Measurements from ENCODE around the gene RUSC1.

RUSC1 gene

GRCh38 chr1:155307247-155307740 lies 13.4 kb upstream of the RUSC1 start:
- peak; percentile 43 for TF ChIP-seq CTCF (IDR thresholded peaks at IDR 0.05; ENCODE audit: insufficient read depth, missing control alignments)
- no peak for DNase-seq (ENCODE audit: insufficient read length, low spot score)
- FAIRE-seq, result no peak

GRCh38 chr1:155308493-155309422 lies 11.9 kb upstream of the RUSC1 start, which contains the start of gene FDPS:
TSS of gene FDPS (plus strand) at chr1:155308866. CDS start at chr1:155309790, 924 bp downstream.
- DNase-seq (ENCODE audit: insufficient read length, low spot score) (peak; percentile 96), FAIRE-seq (peak; percentile 91)
- no peak for TF ChIP-seq CTCF (IDR thresholded peaks at IDR 0.05; ENCODE audit: insufficient read depth, missing control alignments)

GRCh38 chr1:155309423-155310021 lies 11.2 kb upstream of the RUSC1 start:
- DNase-seq (ENCODE audit: insufficient read length, low spot score) (no peak), FAIRE-seq (no peak)
- TF ChIP-seq CTCF (IDR thresholded peaks at IDR 0.05; ENCODE audit: insufficient read depth, missing control alignments), result no peak

- FAIRE-seq (no peak), DNase-seq (ENCODE audit: insufficient read length, low spot score) (no peak)
- no peak for TF ChIP-seq CTCF (IDR thresholded peaks at IDR 0.05; ENCODE audit: insufficient read depth, missing control alignments)
Observed at GRCh38 chr1:155313261-155313660, 7.4 kb upstream of the RUSC1 start.

DNA sequence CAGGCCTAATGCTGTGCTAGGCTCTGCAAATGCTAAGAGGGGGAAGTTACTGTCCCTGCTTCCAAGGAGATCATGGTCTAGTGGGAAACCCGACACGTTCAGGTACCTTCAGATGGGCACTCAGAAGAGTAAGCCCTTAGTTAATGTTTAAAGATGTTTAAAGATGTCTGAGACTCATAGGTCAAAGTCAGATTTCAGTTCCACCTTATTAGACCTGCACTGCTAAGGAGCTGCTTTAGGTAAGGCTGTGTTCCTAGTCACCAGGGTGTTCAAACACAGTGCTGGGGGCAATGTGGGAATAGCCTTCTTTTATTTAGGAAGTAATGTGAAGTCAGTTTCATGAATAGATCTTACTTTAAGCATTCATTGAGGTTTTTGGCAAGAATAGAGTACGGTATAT lies 3.8 kb upstream of the RUSC1 start:
- no peak for TF ChIP-seq CTCF (IDR thresholded peaks at IDR 0.05; ENCODE audit: insufficient read depth, missing control alignments)
- DNase-seq (ENCODE audit: insufficient read length, low spot score) (no peak), FAIRE-seq (no peak)

DNA sequence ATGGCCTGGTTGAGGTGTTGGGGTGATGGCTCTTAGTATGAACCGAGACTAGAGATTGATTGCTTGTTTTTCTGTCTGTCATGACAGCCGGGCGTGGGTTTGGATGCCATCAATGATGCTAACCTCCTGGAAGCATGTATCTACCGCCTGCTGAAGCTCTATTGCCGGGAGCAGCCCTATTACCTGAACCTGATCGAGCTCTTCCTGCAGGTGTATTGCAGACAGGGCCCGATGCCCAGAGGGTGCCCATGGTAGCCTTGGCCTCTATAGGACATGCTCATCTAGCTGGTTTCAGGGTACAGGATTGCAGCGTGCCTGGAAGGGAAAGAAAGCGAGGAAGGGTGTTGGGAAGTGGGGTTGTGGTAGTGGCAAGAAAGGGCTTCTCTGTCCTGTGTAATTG lies 2.6 kb upstream of the RUSC1 start:
- no peak for DNase-seq (ENCODE audit: insufficient read length, low spot score)
- FAIRE-seq, result no peak
- TF ChIP-seq CTCF (IDR thresholded peaks at IDR 0.05; ENCODE audit: insufficient read depth, missing control alignments), result no peak
